ENCODE results near the gene HS2ST1. TPM values are rescaled to one million over a fixed set of nuclear protein-coding genes. Genes with fewer than 3 reads are reported as not detected.

The HS2ST1 gene
- total RNA-seq, 1 donor from 2014 or later, result 56.4 TPM

DNA sequence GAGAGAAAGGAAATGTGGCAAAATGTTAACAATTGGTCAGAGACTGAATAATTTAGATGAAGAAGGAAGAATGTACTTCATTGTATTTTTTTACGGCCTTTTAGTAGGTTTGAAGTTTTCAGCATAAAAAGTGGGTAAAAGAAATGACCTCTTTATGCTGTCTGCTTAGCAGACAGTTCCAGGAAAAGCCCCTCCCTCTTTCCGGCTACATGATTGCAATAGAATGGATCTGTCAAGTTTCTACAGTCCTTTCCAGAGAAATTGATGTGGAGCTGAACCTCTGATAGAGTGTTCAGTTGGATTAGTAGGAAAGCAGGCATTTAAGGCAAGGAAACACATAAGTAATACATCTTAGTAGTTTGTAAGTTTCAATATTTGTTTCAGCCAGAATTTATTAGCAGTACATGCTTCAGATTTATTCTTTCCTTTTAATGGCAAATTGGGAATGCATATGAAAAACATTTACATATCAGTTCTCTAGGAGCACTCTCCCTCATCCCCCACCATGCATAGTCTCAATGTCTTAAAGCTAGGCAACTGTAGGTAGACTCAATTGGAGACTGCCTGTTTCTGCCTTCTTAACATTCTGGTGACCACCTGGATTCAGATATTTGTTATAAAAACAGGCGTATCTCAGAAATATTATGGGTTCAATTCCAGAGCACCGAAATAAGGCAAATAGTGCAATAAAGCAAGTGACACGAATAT, 36.4 kb downstream of the HS2ST1 start:
- Mint-ChIP-seq H3K27ac (ENCODE audit: unreplicated experiment) (no peak overlapping the region), H3K27me3 (ENCODE audit: low read depth) (no peaks in the 10 kb centered on the region), H3K9me3 (peaks cover 2% of the 10 kb centered on the region), H3K4me1 (peaks cover 38% of the 10 kb centered on the region), H3K36me3 (ENCODE audit: low read depth) (no peaks in the 10 kb centered on the region), H3K4me3 (no peak overlapping the region)
- TF ChIP-seq, protein P1, sequence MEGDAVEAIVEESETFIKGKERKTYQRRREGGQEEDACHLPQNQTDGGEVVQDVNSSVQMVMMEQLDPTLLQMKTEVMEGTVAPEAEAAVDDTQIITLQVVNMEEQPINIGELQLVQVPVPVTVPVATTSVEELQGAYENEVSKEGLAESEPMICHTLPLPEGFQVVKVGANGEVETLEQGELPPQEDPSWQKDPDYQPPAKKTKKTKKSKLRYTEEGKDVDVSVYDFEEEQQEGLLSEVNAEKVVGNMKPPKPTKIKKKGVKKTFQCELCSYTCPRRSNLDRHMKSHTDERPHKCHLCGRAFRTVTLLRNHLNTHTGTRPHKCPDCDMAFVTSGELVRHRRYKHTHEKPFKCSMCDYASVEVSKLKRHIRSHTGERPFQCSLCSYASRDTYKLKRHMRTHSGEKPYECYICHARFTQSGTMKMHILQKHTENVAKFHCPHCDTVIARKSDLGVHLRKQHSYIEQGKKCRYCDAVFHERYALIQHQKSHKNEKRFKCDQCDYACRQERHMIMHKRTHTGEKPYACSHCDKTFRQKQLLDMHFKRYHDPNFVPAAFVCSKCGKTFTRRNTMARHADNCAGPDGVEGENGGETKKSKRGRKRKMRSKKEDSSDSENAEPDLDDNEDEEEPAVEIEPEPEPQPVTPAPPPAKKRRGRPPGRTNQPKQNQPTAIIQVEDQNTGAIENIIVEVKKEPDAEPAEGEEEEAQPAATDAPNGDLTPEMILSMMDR (conservative IDR thresholded peaks at IDR 0.05), result no peak
- no peak for DNase-seq (ENCODE audit: low read depth, low spot score)

DNA sequence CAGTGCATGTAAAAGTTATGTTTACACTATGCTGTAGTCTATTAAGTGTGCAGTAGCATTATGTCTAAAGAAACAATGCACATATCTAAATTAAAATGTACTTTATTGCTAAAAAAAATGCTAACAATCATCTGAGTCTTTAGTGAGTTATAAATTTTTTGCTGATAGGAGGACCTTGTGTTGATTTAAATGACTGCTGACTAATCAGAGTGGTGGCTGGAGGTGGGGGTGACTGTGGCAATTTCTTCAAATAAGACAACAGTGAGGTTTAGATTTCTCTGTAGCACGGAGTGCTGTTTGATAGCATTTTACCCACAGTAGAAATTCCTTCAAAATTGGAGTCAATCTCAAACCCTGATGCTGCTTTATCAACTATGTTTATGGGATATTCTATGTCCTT, 37.0 kb downstream of the HS2ST1 start:
- Mint-ChIP-seq H3K27me3 (ENCODE audit: low read depth) (no peaks in the 10 kb centered on the region), H3K9me3 (peaks cover 2% of the 10 kb centered on the region), H3K36me3 (ENCODE audit: low read depth) (no peaks in the 10 kb centered on the region), H3K4me1 (peaks cover 39% of the 10 kb centered on the region), H3K27ac (ENCODE audit: unreplicated experiment) (no peak overlapping the region), H3K4me3 (no peak overlapping the region)
- no peak for DNase-seq (ENCODE audit: low read depth, low spot score)
- TF ChIP-seq, protein P1 (conservative IDR thresholded peaks at IDR 0.05), result no peak

DNA sequence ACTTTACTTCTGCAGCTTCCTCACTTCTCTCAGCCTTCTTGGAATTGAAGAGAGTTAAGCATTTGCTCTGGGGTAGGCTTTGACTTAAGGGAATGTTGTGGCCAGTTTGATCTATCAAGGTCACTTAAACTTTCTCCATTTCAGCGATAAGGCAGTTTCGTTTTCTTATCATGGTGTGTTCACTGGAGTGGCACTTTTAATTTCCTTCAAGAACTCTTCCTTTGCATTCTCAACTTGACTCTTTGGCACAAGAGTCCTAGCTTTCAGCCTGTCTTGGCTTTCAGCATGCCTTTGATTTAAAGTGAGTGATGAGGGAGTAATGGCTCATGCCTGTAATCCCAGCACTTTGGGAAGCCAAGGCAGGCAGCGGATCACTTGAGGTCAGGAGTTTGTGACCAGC, 38.7 kb downstream of the HS2ST1 start:
- Mint-ChIP-seq H3K27ac (ENCODE audit: unreplicated experiment) (no peak overlapping the region), H3K4me1 (peaks cover 31% of the 10 kb centered on the region), H3K4me3 (no peak overlapping the region)

DNA sequence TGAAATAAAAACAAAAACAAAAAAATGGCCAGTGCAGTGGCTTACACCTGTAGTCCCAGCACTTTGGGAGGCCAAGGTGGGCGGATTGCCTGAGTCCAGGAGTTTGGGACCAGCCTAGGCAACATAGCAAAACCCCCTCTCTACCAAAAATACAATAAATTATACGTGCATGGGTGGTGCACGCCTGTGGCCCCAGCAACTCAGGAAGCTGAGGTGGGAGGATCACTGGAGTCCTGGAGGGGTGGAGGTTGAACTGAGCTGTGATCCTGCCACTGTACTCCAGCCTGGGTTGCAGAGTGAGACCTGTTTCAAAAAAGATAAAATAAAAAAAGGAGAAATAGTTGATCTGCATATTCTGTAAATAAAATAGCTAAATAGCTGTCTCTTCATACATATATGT, 41.2 kb downstream of the HS2ST1 start:
- Mint-ChIP-seq H3K9me3 (peaks cover 11% of the 10 kb centered on the region), H3K27me3 (ENCODE audit: low read depth) (no peaks in the 10 kb centered on the region), H3K4me3 (no peak overlapping the region), H3K4me1 (peaks cover 22% of the 10 kb centered on the region), H3K27ac (ENCODE audit: unreplicated experiment) (no peak overlapping the region), H3K36me3 (ENCODE audit: low read depth) (peaks cover 20% of the 10 kb centered on the region)
- DNase-seq (ENCODE audit: low read depth, low spot score), result no peak
- TF ChIP-seq, protein P1 (conservative IDR thresholded peaks at IDR 0.05), result no peak

More for the DNA sequence above, 38.7 kb downstream of the HS2ST1 start:
- DNase-seq (ENCODE audit: low read depth, low spot score), result no peak
- Mint-ChIP-seq H3K9me3 (peaks cover 3% of the 10 kb centered on the region), H3K27me3 (ENCODE audit: low read depth) (no peaks in the 10 kb centered on the region), H3K36me3 (ENCODE audit: low read depth) (peaks cover 4% of the 10 kb centered on the region)
- TF ChIP-seq, protein P1 (conservative IDR thresholded peaks at IDR 0.05), result no peak

DNA sequence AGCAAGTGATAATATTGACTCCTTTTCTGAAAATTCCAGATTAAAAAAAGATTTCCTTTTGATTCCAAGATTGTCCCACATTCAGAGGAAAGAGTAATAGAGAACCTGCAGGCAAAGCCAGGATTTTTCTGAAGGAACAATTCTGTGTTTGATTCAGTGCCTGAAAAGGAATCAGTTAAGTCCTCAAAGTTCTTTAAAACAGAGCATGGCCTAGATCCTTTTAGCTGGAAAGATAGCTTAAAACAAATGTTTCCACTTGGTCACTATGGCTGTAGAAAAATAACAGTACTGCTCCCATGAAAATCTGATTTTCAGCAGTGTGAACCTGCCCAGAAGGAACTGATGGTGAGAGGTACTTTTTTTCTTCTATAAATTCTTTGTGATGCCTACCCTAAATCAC, 41.8 kb downstream of the HS2ST1 start:
- Mint-ChIP-seq H3K4me3 (no peak overlapping the region), H3K9me3 (peaks cover 11% of the 10 kb centered on the region), H3K27ac (ENCODE audit: unreplicated experiment) (no peak overlapping the region), H3K4me1 (peaks cover 16% of the 10 kb centered on the region), H3K36me3 (ENCODE audit: low read depth) (peaks cover 20% of the 10 kb centered on the region), H3K27me3 (ENCODE audit: low read depth) (no peaks in the 10 kb centered on the region)
- DNase-seq (ENCODE audit: low read depth, low spot score), result no peak
- TF ChIP-seq, protein P1 (conservative IDR thresholded peaks at IDR 0.05), result no peak

Measured in neural crest cell (in vitro differentiated cells).